HepG2 (cell line): ENCODE data around the gene TUT1. TPM values are rescaled to one million over a fixed set of nuclear protein-coding genes. Genes with fewer than 3 reads are reported as not detected.

Source experiments
- ARHGAP35 ChIP-seq: sonication (generic); formaldehyde crosslinking; IDR thresholded peaks from 2 replicates; pipeline ENCODE4 v1.9.0; 2022; ENCODE audit warnings: mild to moderate bottlenecking, inconsistent platforms, moderate library complexity, missing genetic modification reagents, borderline replicate concordance
- CSRNP1 ChIP-seq: sonication (generic); formaldehyde crosslinking; IDR thresholded peaks from 2 replicates; pipeline ENCODE4 v1.8.1; 2023; ENCODE audit warnings: mild to moderate bottlenecking, missing genetic modification reagents
- FOXK2 ChIP-seq: fragments of 450-650 bp; IDR thresholded peaks from 2 replicates; pipeline ENCODE4 v1.6.1; 2016
- FOXP1 ChIP-seq, 2 experiments: fragments of 450-650 bp in 1 of 2; IDR thresholded peaks; 2 replicates each; pipeline ENCODE4 v1.6.1; 2017 to 2018; ENCODE audit warnings: antibody characterized with exemption in 1 of 2
- IRF2 ChIP-seq: IDR thresholded peaks from 2 replicates; pipeline ENCODE4 v1.6.1; 2018; ENCODE audit warnings: missing genetic modification reagents, missing compliant biosample characterization
- KDM1A ChIP-seq: IDR thresholded peaks from 2 replicates; pipeline ENCODE4 v1.6.1; 2016; ENCODE audit warnings: missing compliant biosample characterization
- MAX ChIP-seq: IDR thresholded peaks from 2 replicates; pipeline ENCODE4 v1.6.1; 2012; ENCODE audit warnings: inconsistent platforms
- MEIS1 ChIP-seq: sonication (generic); formaldehyde crosslinking; IDR thresholded peaks from 2 replicates; pipeline ENCODE4 v1.9.0; 2021; ENCODE audit warnings: mild to moderate bottlenecking, missing genetic modification reagents, moderate library complexity, borderline replicate concordance
- NR2F2 ChIP-seq: IDR thresholded peaks from 2 replicates; pipeline ENCODE4 v1.6.1; 2012; ENCODE audit warnings: low read depth, inconsistent platforms, borderline replicate concordance
- NR2F6 ChIP-seq, 2 experiments: IDR thresholded peaks; 2 replicates each; pipeline ENCODE4 v1.6.1; 2016; ENCODE audit warnings: antibody characterized with exemption in 1 of 2, mild to moderate bottlenecking in 1 of 2
- ONECUT2 ChIP-seq: sonication (generic); formaldehyde crosslinking; IDR thresholded peaks from 2 replicates; pipeline ENCODE4 v1.4.0; 2020; ENCODE audit warnings: missing genetic modification reagents
- RCOR2 ChIP-seq: IDR thresholded peaks from 2 replicates; pipeline ENCODE4 v1.6.1; 2016; ENCODE audit warnings: missing biosample characterization, missing genetic modification reagents
- ZNF292 ChIP-seq: sonication (generic); formaldehyde crosslinking; IDR thresholded peaks from 2 replicates; pipeline ENCODE4 v1.8.1; 2022; ENCODE audit warnings: mild to moderate bottlenecking, low read depth, missing genetic modification reagents, borderline replicate concordance
- ZNF317 ChIP-seq: sonication (generic); formaldehyde crosslinking; IDR thresholded peaks from 2 replicates; pipeline ENCODE4 v1.5.0; 2020; ENCODE audit warnings: mild to moderate bottlenecking, missing genetic modification reagents
- ZNF335 ChIP-seq: sonication (generic); formaldehyde crosslinking; IDR thresholded peaks from 2 replicates; pipeline ENCODE4 v1.4.0; 2020; ENCODE audit warnings: missing genetic modification reagents
- ZNF367 ChIP-seq: sonication (generic); formaldehyde crosslinking; IDR thresholded peaks from 2 replicates; pipeline ENCODE4 v1.4.0; 2020; ENCODE audit warnings: missing genetic modification reagents, borderline replicate concordance
- ZNF432 ChIP-seq: sonication (generic); formaldehyde crosslinking; IDR thresholded peaks from 2 replicates; pipeline ENCODE4 v1.5.0; 2020; ENCODE audit warnings: missing genetic modification reagents, mild to moderate bottlenecking, borderline replicate concordance
- ZNF547 ChIP-seq: sonication (generic); formaldehyde crosslinking; IDR thresholded peaks from 2 replicates; pipeline ENCODE4 v1.5.1; 2020; ENCODE audit warnings: mild to moderate bottlenecking, missing genetic modification reagents
- ZNF564 ChIP-seq: sonication (generic); formaldehyde crosslinking; IDR thresholded peaks from 2 replicates; pipeline ENCODE4 v1.8.1; 2023; ENCODE audit warnings: mild to moderate bottlenecking, missing genetic modification reagents
- ZNF580 ChIP-seq: IDR thresholded peaks from 2 replicates; pipeline ENCODE4 v1.6.1; 2016; ENCODE audit warnings: low read depth, borderline replicate concordance
- ZNF607 ChIP-seq: sonication (generic); formaldehyde crosslinking; IDR thresholded peaks from 2 replicates; pipeline ENCODE4 v1.5.1; 2020; ENCODE audit warnings: missing genetic modification reagents, mild to moderate bottlenecking, borderline replicate concordance
- polyA plus RNA-seq, 8 experiments: library from polyadenylated mRNA; depleted of rRNA in 3 of 8; stranded (reverse) in 7 of 8; unstranded in 1 of 8; fragments of >200 nt; fragmentation: Illumina TruSeq in 4 of 8; extraction: Trizol in 4 of 8; gene quantifications; 2 replicates each; pipeline versions ENCODE4 v1.2.1 to v1.2.3, GENCODE V29; 2011 to 2016; ENCODE audit warnings: low read depth in 4 of 8, missing spikeins in 1 of 8, mixed read lengths in 1 of 8; ENCODE audit not compliant: insufficient read depth in 1 of 8
- total RNA-seq, 5 experiments: library from RNA; depleted of rRNA; stranded (reverse); fragments of >200 nt; fragmentation: Illumina TruSeq; extraction: Trizol; gene quantifications; 2 replicates each; pipeline ENCODE4 v1.2.3, GENCODE V29; 2016; ENCODE audit warnings: low read depth in 1 of 5
- TF ChIP-seq, protein P1 (sequence below): sonication (generic); formaldehyde crosslinking; IDR thresholded peaks from 2 replicates; pipeline ENCODE4 v1.5.1; 2020; ENCODE audit warnings: missing genetic modification reagents, mild to moderate bottlenecking, borderline replicate concordance
- TF ChIP-seq, protein P2 (sequence below): sonication (generic); formaldehyde crosslinking; conservative IDR thresholded peaks from 2 replicates; pipeline ENCODE4 v1.8.0; 2022; ENCODE audit warnings: missing genetic modification reagents

TUT1 gene
- total and polyA plus RNA-seq, 2 of the 13 experiments (the other 11 are each of a cell fraction or from before 2014, with no cell fraction given) = 9.7 to 14.3 TPM

- TF ChIP-seq NR2F6 (IDR thresholded peaks at IDR 0.05) (peak; percentile 20; the same call in 1 of the 2 replicates), NR2F6 (CRISPR knock-in tag; IDR thresholded peaks at IDR 0.05) (peak; percentile 47; the same call in 1 of the 2 replicates), ONECUT2 (CRISPR knock-in tag) (no peak), CSRNP1 (CRISPR knock-in tag) (peak; percentile 40; the same call in 1 of the 2 replicates), ZNF317 (CRISPR knock-in tag) (0 out of 2 replicates have a peak, but pooled peaks have one; percentile 54), ZNF432 (CRISPR knock-in tag) (no peak), KDM1A (CRISPR knock-in tag) (no peak), RCOR2 (CRISPR knock-in tag) (no peak), ZNF547 (CRISPR knock-in tag) (peak; percentile 61; the same call in 1 of the 2 replicates), ZNF607 (CRISPR knock-in tag) (no peak), ZNF292 (no peak), FOXK2 (no peak), ZNF580 (CRISPR knock-in tag) (peak; percentile 42; the same call in 1 of the 2 replicates), NR2F2 (0 out of 2 replicates have a peak, but pooled peaks have one; percentile 31), ZNF335 (CRISPR knock-in tag) (peak; percentile 51; the same call in 1 of the 2 replicates), IRF2 (CRISPR knock-in tag) (peak; percentile 75; the same call in 1 of the 2 replicates), FOXP1 (IDR thresholded peaks at IDR 0.05) (no peak), FOXP1 (CRISPR knock-in tag; IDR thresholded peaks at IDR 0.05) (peak; percentile 62; the same call in 1 of the 2 replicates), MEIS1 (no peak), MAX (peak; percentile 45), ZNF564 (CRISPR knock-in tag) (no peak), ARHGAP35 (CRISPR knock-in tag) (no peak), ZNF367 (no peak)
- TF ChIP-seq, protein P1, sequence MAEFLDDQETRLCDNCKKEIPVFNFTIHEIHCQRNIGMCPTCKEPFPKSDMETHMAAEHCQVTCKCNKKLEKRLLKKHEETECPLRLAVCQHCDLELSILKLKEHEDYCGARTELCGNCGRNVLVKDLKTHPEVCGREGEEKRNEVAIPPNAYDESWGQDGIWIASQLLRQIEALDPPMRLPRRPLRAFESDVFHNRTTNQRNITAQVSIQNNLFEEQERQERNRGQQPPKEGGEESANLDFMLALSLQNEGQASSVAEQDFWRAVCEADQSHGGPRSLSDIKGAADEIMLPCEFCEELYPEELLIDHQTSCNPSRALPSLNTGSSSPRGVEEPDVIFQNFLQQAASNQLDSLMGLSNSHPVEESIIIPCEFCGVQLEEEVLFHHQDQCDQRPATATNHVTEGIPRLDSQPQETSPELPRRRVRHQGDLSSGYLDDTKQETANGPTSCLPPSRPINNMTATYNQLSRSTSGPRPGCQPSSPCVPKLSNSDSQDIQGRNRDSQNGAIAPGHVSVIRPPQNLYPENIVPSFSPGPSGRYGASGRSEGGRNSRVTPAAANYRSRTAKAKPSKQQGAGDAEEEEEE = no peak
- TF ChIP-seq, protein P2, sequence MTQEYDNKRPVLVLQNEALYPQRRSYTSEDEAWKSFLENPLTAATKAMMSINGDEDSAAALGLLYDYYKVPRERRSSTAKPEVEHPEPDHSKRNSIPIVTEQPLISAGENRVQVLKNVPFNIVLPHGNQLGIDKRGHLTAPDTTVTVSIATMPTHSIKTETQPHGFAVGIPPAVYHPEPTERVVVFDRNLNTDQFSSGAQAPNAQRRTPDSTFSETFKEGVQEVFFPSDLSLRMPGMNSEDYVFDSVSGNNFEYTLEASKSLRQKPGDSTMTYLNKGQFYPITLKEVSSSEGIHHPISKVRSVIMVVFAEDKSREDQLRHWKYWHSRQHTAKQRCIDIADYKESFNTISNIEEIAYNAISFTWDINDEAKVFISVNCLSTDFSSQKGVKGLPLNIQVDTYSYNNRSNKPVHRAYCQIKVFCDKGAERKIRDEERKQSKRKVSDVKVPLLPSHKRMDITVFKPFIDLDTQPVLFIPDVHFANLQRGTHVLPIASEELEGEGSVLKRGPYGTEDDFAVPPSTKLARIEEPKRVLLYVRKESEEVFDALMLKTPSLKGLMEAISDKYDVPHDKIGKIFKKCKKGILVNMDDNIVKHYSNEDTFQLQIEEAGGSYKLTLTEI (CRISPR knock-in tag) = no peak
These were observed 42.6 kb downstream of the TUT1 start (continued) for GRCh38 chr11:62548545-62549335.
